ENCODE data around the gene OR2L8. TPM values are rescaled to one million over a fixed set of nuclear protein-coding genes. Genes with fewer than 3 reads are reported as not detected.

OR2L8 gene
- polyA plus RNA-seq, 1 experiment, result not detected

DNA sequence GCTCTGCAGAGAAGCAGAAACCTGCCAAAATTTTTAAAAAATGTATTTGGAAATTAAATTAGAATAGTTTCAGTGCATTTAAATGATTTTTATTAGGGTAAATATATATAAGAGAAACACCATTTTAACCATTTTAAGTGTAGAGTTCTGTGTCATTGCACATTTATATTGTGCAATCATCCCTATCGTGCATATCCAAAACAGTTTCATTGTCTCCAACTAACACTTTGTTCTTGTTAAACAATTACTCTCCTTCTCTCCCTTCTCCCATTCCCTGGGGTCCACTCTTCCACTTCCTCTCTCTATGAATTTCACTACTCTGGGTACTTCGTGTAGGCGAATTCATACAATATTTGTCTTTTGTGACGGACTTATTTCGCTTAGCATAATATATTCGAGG is 6.0 kb upstream of the OR2L8 start:
- no peak overlapping the region for H3K4me3 ChIP-seq (ENCODE audit: low read depth, low read length)
- POLR2A ChIA-PET, result no interaction called here
- CTCF ChIA-PET, result no interaction called here
- no peak for DNase-seq (ENCODE audit: low read depth, low spot score)
- TF ChIP-seq, protein P1, sequence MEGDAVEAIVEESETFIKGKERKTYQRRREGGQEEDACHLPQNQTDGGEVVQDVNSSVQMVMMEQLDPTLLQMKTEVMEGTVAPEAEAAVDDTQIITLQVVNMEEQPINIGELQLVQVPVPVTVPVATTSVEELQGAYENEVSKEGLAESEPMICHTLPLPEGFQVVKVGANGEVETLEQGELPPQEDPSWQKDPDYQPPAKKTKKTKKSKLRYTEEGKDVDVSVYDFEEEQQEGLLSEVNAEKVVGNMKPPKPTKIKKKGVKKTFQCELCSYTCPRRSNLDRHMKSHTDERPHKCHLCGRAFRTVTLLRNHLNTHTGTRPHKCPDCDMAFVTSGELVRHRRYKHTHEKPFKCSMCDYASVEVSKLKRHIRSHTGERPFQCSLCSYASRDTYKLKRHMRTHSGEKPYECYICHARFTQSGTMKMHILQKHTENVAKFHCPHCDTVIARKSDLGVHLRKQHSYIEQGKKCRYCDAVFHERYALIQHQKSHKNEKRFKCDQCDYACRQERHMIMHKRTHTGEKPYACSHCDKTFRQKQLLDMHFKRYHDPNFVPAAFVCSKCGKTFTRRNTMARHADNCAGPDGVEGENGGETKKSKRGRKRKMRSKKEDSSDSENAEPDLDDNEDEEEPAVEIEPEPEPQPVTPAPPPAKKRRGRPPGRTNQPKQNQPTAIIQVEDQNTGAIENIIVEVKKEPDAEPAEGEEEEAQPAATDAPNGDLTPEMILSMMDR (IDR thresholded peaks at IDR 0.05; ENCODE audit: low read depth, low read length), result no peak
- no peak overlapping the region for H3K27ac ChIP-seq (ENCODE audit: low read depth, low read length)
- H3K27me3 ChIP-seq (ENCODE audit: control insufficient read depth, insufficient read depth, low read length), result no peaks in the 10 kb centered on the region
- H3K9me3 ChIP-seq (ENCODE audit: control insufficient read depth, insufficient read depth, low read length), result peaks cover 2% of the 10 kb centered on the region

DNA sequence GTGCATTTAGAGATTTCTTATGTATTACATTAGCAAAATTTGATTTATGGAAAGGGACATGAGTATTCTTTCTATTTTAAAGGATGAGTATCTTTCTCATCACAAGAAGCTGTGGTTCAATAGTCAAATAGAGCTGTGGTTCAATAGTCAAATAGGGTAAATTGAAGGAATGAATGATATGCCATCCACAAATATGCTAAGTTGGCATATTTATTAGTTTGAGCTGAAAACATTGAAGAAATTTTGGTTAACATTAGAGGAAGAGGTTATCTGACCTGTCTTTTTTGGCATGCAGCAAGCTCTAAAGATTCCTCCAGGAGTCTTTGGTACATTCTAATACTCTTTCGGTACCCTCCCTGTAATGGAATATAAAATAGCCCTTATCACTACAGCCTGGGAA is 4.8 kb downstream of the OR2L8 start:
- ChIA-PET CTCF (no interaction called here), POLR2A (no interaction called here)
- TF ChIP-seq, protein P1 (IDR thresholded peaks at IDR 0.05; ENCODE audit: low read depth, low read length), result no peak

DNA sequence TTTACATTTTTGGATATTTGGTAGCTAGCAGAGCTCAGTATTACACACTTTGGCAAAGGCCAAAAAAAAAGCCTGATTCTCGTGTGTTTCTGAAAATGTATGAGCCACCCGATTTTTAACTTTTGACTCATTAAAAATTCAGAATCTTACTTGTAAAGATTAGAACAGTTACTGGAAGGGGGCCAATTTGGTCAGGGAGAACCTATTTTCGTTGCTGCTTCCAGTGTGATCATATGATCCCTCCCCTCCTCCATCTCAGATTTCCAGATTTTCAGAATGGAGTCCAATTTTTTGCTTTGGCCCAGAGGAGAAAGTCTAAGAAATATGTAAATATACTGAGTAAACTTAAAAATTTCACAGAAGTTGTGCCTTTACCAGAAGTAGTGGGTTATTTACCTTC is 13.1 kb downstream of the OR2L8 start:
- ChIA-PET POLR2A (no interaction called here), CTCF (no interaction called here)
- no peak overlapping the region for H3K4me3 ChIP-seq (ENCODE audit: low read depth, low read length)
- no peaks in the 10 kb centered on the region for H3K27me3 ChIP-seq (ENCODE audit: control insufficient read depth, insufficient read depth, low read length)
- TF ChIP-seq, protein P1 (IDR thresholded peaks at IDR 0.05; ENCODE audit: low read depth, low read length), result no peak
- peaks cover 11% of the 10 kb centered on the region for H3K9me3 ChIP-seq (ENCODE audit: control insufficient read depth, insufficient read depth, low read length)
- no peak for DNase-seq (ENCODE audit: low read depth, low spot score)
- H3K27ac ChIP-seq (ENCODE audit: low read depth, low read length), result no peak overlapping the region

More for the DNA sequence above, 4.8 kb downstream of the OR2L8 start:
- H3K9me3 ChIP-seq (ENCODE audit: control insufficient read depth, insufficient read depth, low read length), result no peaks in the 10 kb centered on the region; the same call in 1 of the 2 replicates
- no peak overlapping the region for H3K4me3 ChIP-seq (ENCODE audit: low read depth, low read length)
- H3K27me3 ChIP-seq (ENCODE audit: control insufficient read depth, insufficient read depth, low read length), result no peaks in the 10 kb centered on the region
- DNase-seq (ENCODE audit: low read depth, low spot score), result no peak
- no peak overlapping the region for H3K27ac ChIP-seq (ENCODE audit: low read depth, low read length)

DNA sequence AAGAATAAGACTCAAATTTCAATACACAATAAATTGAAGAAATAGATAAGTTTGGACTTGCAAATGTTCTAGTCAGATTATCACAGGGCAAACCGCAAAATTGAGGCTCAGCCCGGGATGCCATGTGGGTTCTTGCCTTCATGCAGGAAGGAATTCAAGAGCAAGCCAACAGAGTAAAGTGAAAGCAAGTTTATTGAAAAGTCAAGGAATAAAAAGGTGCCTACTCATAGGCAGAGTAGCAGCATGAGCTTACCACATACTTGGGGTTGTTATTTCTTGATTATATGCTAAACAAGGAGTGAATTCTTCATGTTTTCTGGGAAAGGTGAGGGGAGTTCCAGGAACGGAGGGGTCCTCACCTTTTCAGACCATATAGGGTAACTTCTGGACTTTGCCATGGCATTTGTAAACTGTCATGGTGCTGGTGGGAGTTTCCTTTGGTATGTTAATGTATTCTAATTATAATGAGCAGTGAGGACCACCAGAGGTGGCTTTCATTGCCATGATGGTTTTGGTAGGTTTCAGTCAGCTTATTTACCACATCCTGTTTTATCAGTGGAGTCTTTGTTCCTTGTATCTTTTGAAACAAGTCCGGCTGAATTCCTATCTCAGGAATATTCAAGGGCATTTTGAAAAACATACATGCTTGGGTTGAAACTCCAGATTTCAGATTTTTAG is 14.4 kb downstream of the OR2L8 start:
- Histone ChIP-seq H3K4me3 (ENCODE audit: low read depth, low read length) (no peak overlapping the region), H3K27ac (ENCODE audit: low read depth, low read length) (no peak overlapping the region), H3K9me3 (ENCODE audit: control insufficient read depth, insufficient read depth, low read length) (peaks cover 20% of the 10 kb centered on the region), H3K27me3 (ENCODE audit: control insufficient read depth, insufficient read depth, low read length) (no peaks in the 10 kb centered on the region)
- ChIA-PET CTCF (no interaction called here), POLR2A (no interaction called here)
- DNase-seq (ENCODE audit: low read depth, low spot score), result no peak
- TF ChIP-seq, protein P1 (IDR thresholded peaks at IDR 0.05; ENCODE audit: low read depth, low read length), result no peak

DNA sequence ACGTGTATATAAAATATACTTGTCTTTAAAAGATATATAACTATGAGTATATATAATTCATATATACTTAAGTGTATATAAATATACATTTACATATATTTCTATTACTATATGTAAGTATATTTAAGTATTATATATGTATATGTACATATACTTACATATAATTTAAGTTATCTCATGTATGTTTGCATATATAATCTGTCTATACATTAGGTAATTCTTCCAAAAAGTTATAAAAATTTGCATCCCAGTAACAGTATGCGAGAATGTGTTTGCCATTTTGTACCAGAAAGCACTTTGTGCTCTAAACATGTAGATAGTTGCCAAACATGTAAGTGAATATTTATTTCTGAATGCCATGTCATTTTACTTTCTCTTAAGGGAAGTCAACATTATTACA is 16.3 kb downstream of the OR2L8 start, which contains the start of gene OR2AK2:
Gene OR2AK2 (plus strand): TSS at position 301 of the 400 bp plus-strand sequence. CDS start 144 bp downstream, outside the sequence.
- ChIA-PET POLR2A (no interaction called here), CTCF (interaction anchor here (0.5 kb wide), 1 partner anchor 592 kb away, joined by 3 read pairs; no protein-coding TSS in a partner anchor)
- peaks cover 20% of the 10 kb centered on the region for H3K9me3 ChIP-seq (ENCODE audit: control insufficient read depth, insufficient read depth, low read length)
- TF ChIP-seq, protein P1 (IDR thresholded peaks at IDR 0.05; ENCODE audit: low read depth, low read length), result no peak
- no peak within 1 kb of the TSS for H3K27ac ChIP-seq (ENCODE audit: low read depth, low read length)
- no peak within 1 kb of the TSS for H3K4me3 ChIP-seq (ENCODE audit: low read depth, low read length)
- H3K27me3 ChIP-seq (ENCODE audit: control insufficient read depth, insufficient read depth, low read length), result no peaks in the 10 kb centered on the region
- no peak for DNase-seq (ENCODE audit: low read depth, low spot score)

Measured in AG04450 (cell line).